ENCODE measurements around the gene VIPR2. TPM values are rescaled to one million over a fixed set of nuclear protein-coding genes. Genes with fewer than 3 reads are reported as not detected.
"Not testable (repeated sequence)": the region's sequence is repeated elsewhere in the genome, so short reads cannot be mapped to it uniquely, and the experiment has no call there.

The VIPR2 gene
- total RNA-seq, 1 donor from 2014 or later = not detected

DNA sequence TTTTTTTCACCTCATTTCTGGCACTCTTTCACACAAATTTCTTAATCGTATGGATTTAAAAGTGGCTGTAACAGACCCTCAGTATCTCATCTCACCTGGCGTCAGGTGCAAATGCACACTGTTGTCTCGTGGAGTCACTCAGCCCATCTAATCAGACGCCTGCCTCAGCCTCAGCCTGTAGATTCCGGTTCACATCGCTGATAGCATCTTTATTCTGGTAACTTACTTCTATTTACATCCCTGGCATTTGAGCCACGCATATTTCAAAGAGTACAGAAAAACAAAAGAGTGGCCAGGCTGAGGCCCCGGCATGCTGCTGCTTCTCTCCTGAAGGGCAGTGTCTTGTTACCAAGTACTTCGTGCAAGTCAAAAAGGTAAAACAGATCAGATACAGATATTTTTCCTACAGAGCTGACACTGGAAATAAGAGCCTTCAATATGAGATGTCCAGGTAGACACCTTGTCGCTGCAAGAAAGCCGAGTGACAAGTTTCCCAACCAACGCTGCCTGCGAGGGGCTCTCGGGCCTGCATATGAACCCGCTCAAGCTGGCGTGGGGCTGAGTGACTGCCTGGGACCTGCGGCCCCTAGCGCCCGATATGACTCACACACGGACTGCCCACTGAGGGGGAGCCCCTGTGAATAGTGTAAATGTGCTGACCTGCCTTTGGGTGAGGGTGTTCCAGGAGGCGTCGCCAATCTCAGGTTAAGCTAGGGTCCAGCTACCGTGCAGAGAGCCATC is 4.3 kb downstream of the VIPR2 start:
- no peak for DNase-seq (ENCODE audit: low read depth)

DNA sequence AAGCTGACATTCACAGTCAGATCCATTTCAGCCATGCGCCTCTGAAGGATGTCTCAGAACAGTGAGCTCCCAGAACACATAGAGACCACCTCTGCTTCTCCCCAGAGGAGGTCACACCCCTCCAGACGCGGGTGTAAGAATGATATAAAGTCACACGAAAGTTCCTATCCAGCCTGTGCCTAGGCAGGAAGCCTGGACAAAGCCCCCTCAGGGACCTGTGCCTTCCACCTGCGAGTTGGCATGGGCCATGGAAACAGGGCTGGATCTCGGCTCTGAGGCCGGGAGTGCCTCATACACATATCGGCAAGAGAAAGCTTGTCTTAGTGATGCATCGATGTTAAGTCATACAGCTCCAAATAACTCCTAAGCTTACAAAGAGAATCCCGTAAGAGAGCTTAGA is 5.0 kb downstream of the VIPR2 start:
- DNase-seq (ENCODE audit: low read depth) = no peak

DNA sequence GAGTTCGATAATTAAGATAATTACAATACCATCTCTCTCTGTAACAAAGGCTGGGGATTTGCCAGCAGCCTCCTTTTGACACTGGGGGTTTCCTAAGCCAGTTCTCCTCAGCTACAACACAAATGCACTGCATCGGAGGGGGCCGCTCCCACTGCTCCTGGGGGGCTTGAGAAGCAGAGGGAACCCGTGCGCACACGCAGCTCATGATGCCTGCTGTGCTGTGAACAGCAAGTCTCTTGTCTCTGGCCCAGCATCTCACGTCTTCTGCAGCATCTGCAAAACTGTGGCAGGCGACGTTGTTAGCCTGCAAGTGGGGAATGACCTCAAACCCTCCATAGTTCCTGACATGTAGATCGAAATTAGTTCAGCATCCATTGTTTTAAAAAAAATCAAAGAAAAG is 5.5 kb downstream of the VIPR2 start:
- no peak for DNase-seq (ENCODE audit: low read depth)

DNA sequence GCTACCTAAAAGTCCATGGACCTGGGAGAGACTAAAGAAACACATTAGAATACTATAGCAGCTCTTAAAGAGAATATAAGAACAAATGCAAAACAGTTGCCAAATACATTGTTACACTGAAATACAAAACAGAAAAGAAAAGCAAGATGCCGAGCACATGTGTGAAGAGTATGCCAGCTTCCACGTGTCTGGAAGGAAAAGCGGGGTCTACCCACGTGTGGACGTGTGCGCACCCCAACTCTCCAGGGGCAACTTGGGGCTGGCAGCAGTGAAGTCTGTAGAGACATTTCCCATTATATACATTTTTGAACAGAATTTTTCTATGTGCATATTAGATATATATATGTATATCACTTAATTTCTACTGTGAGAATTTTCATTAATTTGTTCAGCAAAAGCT is 6.2 kb downstream of the VIPR2 start:
- no peak for DNase-seq (ENCODE audit: low read depth)

DNA sequence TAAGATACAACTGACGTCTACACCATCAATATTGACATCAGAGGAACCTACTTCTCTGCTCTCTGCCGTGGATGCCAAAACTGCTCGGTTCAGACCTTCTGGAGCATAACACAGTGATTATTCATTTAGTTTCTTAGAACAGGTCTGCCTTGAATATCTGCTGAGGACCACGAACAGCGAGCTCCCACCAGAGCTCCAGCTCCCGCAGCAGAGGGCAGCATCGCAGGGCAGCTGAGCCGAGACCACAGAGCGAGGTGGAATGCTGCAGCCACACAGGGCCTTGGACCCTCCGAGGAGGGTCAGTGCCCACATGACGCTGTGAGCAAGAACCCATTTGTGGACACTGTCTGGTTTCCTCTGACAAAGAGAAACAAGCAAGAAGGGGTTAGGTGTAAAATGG is 6.8 kb downstream of the VIPR2 start:
- no peak for DNase-seq (ENCODE audit: low read depth)

DNA sequence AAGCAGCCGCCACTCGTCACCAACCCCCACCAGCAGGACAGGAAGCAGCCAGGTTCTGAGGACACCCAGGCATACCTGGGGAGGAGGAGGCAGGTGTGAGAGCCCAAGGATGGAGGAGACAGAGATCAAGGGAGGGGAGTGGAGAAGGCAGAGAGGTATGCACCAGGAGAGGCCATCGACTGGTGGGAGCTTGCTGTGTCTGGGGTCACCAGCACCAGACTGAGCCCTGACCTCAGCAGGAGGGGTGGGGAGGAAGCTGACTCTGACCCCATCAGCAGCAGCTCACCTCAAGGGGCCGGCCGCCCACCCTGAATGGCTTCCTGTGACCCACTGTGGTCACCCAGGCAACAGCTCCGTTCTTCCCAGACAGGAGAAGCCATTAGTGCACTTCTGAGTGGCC is 7.8 kb downstream of the VIPR2 start:
- no peak for DNase-seq (ENCODE audit: low read depth)

DNA sequence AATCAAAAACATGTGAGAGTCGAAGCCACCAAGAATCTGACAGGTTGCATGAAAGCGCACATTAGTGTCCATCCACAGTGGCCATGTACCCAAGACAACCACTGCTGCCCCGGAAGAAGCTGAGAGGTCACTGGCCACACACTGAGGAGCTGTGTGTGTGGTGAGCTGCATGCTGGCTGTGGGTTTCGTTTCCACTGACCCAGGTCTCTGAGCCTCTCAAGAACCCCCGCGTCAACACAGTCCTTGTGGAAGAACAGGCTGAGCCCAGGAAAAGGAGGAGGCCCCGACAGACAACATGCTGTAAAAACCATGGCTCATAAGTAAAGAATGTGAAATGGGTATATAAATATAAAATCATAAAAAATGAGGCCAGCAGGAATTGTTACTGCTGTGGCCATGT is 8.2 kb downstream of the VIPR2 start:
- no peak for DNase-seq (ENCODE audit: low read depth)

- no peak for DNase-seq (ENCODE audit: low read depth)
Observed at GRCh38 chr7:159136013-159136412, 8.7 kb downstream of the VIPR2 start.

DNA sequence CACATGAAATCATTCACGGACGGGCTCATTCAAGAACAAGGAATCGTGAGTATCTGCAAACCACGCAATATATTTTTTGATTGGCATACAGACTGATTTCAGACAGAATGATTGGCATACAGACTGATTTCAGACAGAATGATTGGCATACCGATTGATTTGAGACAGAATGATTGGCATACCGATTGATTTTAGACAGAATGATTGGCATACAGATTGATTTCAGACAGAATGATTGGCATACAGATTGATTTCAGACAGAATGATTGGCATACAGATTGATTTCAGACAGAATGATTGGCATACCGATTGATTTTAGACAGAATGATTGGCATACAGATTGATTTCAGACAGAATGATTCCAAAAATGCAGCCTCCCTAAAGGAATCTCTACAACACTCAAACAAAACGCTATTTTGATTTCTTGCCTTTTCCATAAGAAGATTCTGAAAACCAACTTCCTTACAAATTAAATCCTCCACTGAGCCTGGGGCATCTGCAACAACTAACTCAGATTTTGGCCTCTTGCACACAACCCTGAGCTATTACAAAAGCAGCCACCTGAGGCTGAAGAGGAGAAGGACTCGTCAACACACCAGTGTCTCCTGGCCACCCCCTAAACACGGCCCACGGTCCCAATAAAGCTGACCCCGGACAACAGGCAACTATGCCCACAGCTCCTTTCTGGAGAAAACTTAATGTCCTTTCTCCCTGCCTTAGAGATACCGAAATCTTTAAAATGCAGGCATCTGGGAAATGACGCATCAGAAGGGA is 11.8 kb downstream of the VIPR2 start:
- not testable (repeated sequence) for DNase-seq (ENCODE audit: low read depth)

DNA sequence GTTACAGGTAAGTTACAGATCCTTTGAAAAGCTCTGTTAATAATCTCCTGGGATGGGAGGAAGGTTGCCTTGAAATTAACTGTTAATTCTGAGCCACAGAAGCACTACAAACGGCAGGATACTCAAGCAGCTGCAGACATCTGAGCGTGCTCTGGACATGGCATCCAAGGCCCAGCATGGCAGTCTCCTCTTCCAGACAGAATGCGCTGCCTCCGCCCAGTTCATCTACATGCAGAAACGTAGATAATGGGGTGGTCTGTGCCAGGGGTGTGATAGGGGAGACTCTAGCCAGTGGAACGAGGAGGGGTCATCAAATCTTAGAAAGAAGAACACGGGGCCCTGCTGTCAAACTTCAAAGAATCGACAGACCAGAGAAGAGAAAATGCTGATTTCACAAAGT is 13.8 kb downstream of the VIPR2 start:
- no peak for DNase-seq (ENCODE audit: low read depth)

- DNase-seq (ENCODE audit: low read depth) = no peak
Observed at GRCh38 chr7:159130199-159130775, 14.4 kb downstream of the VIPR2 start.

- no peak for DNase-seq (ENCODE audit: low read depth)
Observed at GRCh38 chr7:159128767-159129166, 15.9 kb downstream of the VIPR2 start.

- DNase-seq (ENCODE audit: low read depth) = no peak
Observed at GRCh38 chr7:159127691-159128642, 16.7 kb downstream of the VIPR2 start.

DNA sequence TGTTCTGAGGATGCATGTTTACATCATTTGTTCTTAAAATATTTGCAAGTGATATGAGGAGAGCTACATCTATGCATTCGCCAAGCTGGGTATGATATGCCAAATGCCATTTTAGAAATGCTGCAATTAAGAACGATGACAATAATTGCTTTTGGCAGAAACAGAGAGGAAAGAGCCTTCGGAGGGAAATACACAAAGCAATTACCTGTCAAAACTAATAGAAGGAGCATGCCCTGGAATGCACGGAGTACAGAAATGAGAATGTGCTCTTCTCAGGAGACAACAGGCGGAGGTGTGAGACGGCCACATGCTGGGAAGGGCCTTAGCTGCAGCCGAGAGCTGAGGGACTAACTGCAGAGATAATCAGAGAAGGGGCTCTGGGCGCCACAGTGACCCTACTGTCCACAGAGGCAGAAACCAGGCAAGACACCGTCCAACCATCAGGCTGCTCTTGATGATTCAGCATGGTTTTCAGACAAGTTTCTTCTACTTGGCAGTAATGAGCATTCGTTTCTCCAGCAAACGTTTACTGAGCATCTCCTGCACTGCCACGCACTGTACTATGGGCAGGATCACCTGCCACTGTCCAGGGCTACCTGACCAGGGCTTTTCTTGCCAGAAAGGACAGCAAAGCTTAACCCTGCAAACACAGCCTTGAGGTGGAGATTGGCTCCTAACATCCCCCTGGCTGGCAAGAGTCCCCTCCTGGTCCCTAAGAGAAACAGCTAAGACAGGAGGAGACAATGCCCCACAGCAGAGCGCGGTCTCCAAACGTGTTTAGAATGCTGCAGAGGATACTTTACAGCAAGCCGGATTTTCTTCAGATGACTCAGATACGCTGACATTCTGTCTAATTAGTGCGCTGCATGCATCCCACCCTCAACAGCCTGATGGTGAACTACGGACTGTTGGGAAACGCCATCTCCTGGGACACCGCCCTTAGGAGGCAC is 18.1 kb downstream of the VIPR2 start:
- DNase-seq (ENCODE audit: low read depth) = no peak

DNA sequence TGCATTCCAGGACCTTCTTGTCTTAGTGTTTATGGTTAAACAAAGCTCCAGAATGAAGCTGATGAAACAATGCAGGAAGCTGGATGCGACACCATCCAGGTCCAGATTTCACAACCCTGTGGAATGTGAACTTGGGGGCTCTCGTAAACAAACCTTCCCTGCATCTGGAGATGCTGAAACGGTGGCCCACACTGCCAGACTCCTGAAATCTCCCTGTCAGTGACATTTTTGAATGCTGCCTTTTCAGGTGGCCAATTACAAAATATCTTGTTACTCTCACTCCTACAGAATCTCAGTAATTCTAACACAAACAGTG is 18.8 kb downstream of the VIPR2 start:
- DNase-seq (ENCODE audit: low read depth) = no peak

GRCh38 chr7:159125104-159125954 is 19.3 kb downstream of the VIPR2 start:
- DNase-seq (ENCODE audit: low read depth) = no peak

DNA sequence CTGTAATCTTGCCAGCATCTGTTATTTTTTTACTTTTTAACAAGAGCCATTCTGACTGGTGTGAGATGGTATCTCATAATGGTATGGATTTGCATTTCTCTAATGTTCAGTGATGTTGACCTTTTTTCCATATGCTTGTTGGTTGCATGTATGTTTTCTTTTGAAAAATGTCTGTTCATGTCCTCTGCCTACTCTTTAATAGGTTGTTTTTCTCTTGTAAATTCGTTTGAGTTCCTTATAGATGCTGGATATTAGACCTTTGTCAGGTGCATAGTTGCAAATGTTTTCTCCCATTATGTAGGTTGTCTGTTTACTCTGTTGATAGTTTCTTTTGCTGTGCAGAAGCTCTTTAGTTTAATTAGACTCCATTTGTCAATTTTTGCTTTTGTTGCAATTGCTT is 20.9 kb downstream of the VIPR2 start:
- DNase-seq (ENCODE audit: low read depth) = not testable (repeated sequence)

DNA sequence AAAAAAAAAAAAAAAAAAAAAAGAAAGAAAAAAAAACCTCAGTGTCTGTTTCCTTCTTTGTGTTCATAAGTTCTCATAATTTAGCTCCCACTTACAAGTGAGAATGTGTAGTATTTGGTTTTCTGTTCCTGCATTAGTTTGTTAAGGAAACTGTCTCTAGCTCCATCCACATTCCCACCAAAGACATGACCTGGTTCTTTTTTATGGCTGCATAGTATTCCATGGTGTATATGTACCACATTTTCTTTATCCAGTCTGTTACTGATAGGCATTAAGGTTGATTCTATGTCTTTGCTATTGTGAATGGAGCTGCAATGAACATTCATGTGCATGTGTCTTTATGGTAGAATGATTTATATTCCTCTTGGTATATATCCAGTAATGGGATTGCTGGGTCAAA is 21.4 kb downstream of the VIPR2 start:
- DNase-seq (ENCODE audit: low read depth) = not testable (repeated sequence)

- no peak for DNase-seq (ENCODE audit: low read depth)
Observed at GRCh38 chr7:159122276-159122675, 22.4 kb downstream of the VIPR2 start.
